Hepatocyte (in vitro differentiated cells): ENCODE measurements around the gene TUNAR.

ENCODE experiments used
- CTCF ChIP-seq: fragments of 200-600 bp; sonication (generic); IDR thresholded peaks from 2 replicates; pipeline ENCODE4 v1.5.1; 2016; ENCODE audit warnings: antibody characterized with exemption, mild to moderate bottlenecking; ENCODE audit not compliant: poor library complexity
- EZH2 ChIP-seq: fragments of 200-600 bp; sonication (generic); IDR thresholded peaks from 2 replicates; pipeline ENCODE4 v1.6.1; 2016; ENCODE audit warnings: antibody characterized with exemption, mild to moderate bottlenecking, borderline replicate concordance

GRCh38 chr14:95958105-95958504 lies 81.5 kb downstream of the TUNAR start:
- TF ChIP-seq EZH2 (no peak), CTCF (no peak)
